HepG2 (cell line): ENCODE measurements around the gene CD99L2. TPM values are rescaled to one million over a fixed set of nuclear protein-coding genes. Genes with fewer than 3 reads are reported as not detected.

Source experiments
- ATAC-seq: fragments of 200-7000 bp; cut with Tn5 transposase; 3 replicates; pipeline ENCODE4 v1.9.1; 2020; ENCODE audit warnings: mild to moderate bottlenecking, moderate library complexity
- BruUV-seq: library from RNA; stranded (reverse); fragments of 400-500 nt; replicated peaks from 2 replicates; lab custom pipeline; 2021; lab: Mats Ljungman, UMichigan
- CTCF ChIA-PET: fragments of 300-600 bp; formaldehyde crosslinking; extraction: SDS; loops from one replicate; lab custom pipeline; 2021; ENCODE audit warnings: low total read pairs, inconsistent platforms, low intra/inter-chr PET ratio; lab: Yijun Ruan, JAX
- POLR2A ChIA-PET: fragments of 350-600 bp; sonication (Branson Sonifier 250); formaldehyde crosslinking; loops from one replicate; lab custom pipeline; 2020; ENCODE audit warnings: antibody characterized with exemption, inconsistent platforms; lab: Yijun Ruan, JAX
- DNase-seq: peaks from one replicate; pipeline ENCODE4 v3.0.0-alpha.2; 2015; ENCODE audit warnings: low spot score
- FAIRE-seq: peaks from 3 replicates; lab custom pipeline; 2011; peaks lifted over from hg19 to GRCh38; lab: Jason Lieb, UNC
- H2AFZ ChIP-seq: one replicate; pipeline ENCODE4 v1.6.1; 2011; ENCODE audit warnings: low read length, inconsistent platforms
- H3K27ac ChIP-seq: fragments of 300-600 bp; 3 replicates; pipeline ENCODE4 v1.8.0; 2011; ENCODE audit warnings: mixed run types, mild to moderate bottlenecking, mixed read lengths, low read length, inconsistent platforms; ENCODE audit not compliant: insufficient read depth; ENCODE audit errors: extremely low read length
- H3K27me3 ChIP-seq, 2 experiments: fragments of 200-600 bp in 1 of 2; 2 replicates in 1 of 2; 3 replicates in 1 of 2; pipeline versions ENCODE4 v1.6.0 to v1.8.0; 2011; ENCODE audit warnings: low read length in 2 of 2, mild to moderate bottlenecking in 2 of 2, moderate library complexity in 2 of 2, inconsistent platforms in 1 of 2; ENCODE audit not compliant: insufficient read depth in 2 of 2, control insufficient read depth in 1 of 2
- H3K36me3 ChIP-seq, 2 experiments: fragments of 200-600 bp in 1 of 2; replicated peaks in 1 of 2; 2 replicates in 1 of 2; 3 replicates in 1 of 2; pipeline versions ENCODE4 v1.5.1 to v1.8.0; 2011; ENCODE audit warnings: low read length in 2 of 2, inconsistent platforms in 1 of 2; ENCODE audit not compliant: insufficient read depth in 2 of 2, control insufficient read depth in 1 of 2
- H3K4me1 ChIP-seq: 2 replicates; pipeline ENCODE4 v1.5.1; 2012; ENCODE audit warnings: low read length, inconsistent platforms; ENCODE audit not compliant: insufficient read depth
- H3K4me2 ChIP-seq: 2 replicates; pipeline ENCODE4 v1.6.0; 2011; ENCODE audit warnings: low read depth, low read length, inconsistent platforms
- H3K4me3 ChIP-seq, 3 experiments: fragments of 200-600 bp in 1 of 3; sonication (generic), shearing (Covaris generic) in 1 of 3; replicated peaks in 1 of 3; 2 replicates each; pipeline ENCODE4 v1.5.1; 2011 to 2016; ENCODE audit warnings: low read length in 3 of 3, inconsistent platforms in 2 of 3, low read depth in 2 of 3, mild to moderate bottlenecking in 2 of 3, control low read depth in 1 of 3, mixed read lengths in 1 of 3; ENCODE audit not compliant: insufficient read depth in 1 of 3
- H3K79me2 ChIP-seq: one replicate; pipeline ENCODE4 v1.6.1; 2011; ENCODE audit warnings: low read length, inconsistent platforms; ENCODE audit not compliant: insufficient read depth
- H3K9ac ChIP-seq: 2 replicates; pipeline ENCODE4 v1.6.0; 2011; ENCODE audit warnings: mild to moderate bottlenecking, low read depth, low read length, inconsistent platforms; ENCODE audit not compliant: insufficient read depth
- H3K9me3 ChIP-seq: 2 replicates; pipeline ENCODE4 v1.5.1; 2012; ENCODE audit warnings: mild to moderate bottlenecking, low read length
- H4K20me1 ChIP-seq: 2 replicates; pipeline ENCODE4 v1.6.0; 2011; ENCODE audit warnings: inconsistent platforms, mild to moderate bottlenecking, low read length, moderate library complexity; ENCODE audit not compliant: insufficient read depth
- ELF1 ChIP-seq: sonication (generic); formaldehyde crosslinking; IDR thresholded peaks from 2 replicates; pipeline ENCODE4 v1.4.0; 2020; ENCODE audit warnings: missing genetic modification reagents
- SMAD3 ChIP-seq: sonication (generic); formaldehyde crosslinking; IDR thresholded peaks from 2 replicates; pipeline ENCODE4 v1.4.0; 2020; ENCODE audit warnings: missing genetic modification reagents
- ZIK1 ChIP-seq: sonication (generic); formaldehyde crosslinking; IDR thresholded peaks from 2 replicates; pipeline ENCODE4 v1.5.0; 2020; ENCODE audit warnings: mild to moderate bottlenecking, low read depth, missing genetic modification reagents, borderline replicate concordance
- ZNF326 ChIP-seq: sonication (generic); formaldehyde crosslinking; IDR thresholded peaks from 2 replicates; pipeline ENCODE4 v1.4.0; 2020; ENCODE audit warnings: missing genetic modification reagents, borderline replicate concordance
- ZNF44 ChIP-seq: sonication (generic); formaldehyde crosslinking; IDR thresholded peaks from 2 replicates; pipeline ENCODE4 v1.5.1; 2020; ENCODE audit warnings: mild to moderate bottlenecking, missing genetic modification reagents
- ZNF616 ChIP-seq: sonication (generic); formaldehyde crosslinking; IDR thresholded peaks from 2 replicates; pipeline ENCODE4 v1.5.0; 2020; ENCODE audit warnings: low read depth, mild to moderate bottlenecking, missing genetic modification reagents
- WGBS: methylation state at CpG from one replicate; pipeline ENCODE4 v1.1.6; 2017; ENCODE audit warnings: low lambda C conversion rate; 5-methylcytosine and 5-hydroxymethylcytosine counted together
- in situ Hi-C: cut with HindIII; loops from 2 replicates; pipeline ENCODE4 v1.10.0; 2017; ENCODE audit warnings: low pct_unique_long_range_greater_than_20kb; ENCODE audit not compliant: extremely low pct_ligation_motif_present
- intact Hi-C: fragments of 100-400 bp; cut with micrococcal nuclease; formaldehyde crosslinking; loops from one replicate; pipeline ENCODE4 v1.10.0; 2022; ENCODE audit not compliant: unreplicated experiment
- polyA plus RNA-seq, 8 experiments: library from polyadenylated mRNA; depleted of rRNA in 3 of 8; stranded (reverse) in 7 of 8; unstranded in 1 of 8; fragments of >200 nt; fragmentation: Illumina TruSeq in 4 of 8; extraction: Trizol in 4 of 8; gene quantifications; 2 replicates each; pipeline versions ENCODE4 v1.2.1 to v1.2.3, GENCODE V29; 2011 to 2016; ENCODE audit warnings: low read depth in 4 of 8, missing spikeins in 1 of 8, mixed read lengths in 1 of 8; ENCODE audit not compliant: insufficient read depth in 1 of 8
- total RNA-seq, 5 experiments: library from RNA; depleted of rRNA; stranded (reverse); fragments of >200 nt; fragmentation: Illumina TruSeq; extraction: Trizol; gene quantifications; 2 replicates each; pipeline ENCODE4 v1.2.3, GENCODE V29; 2016; ENCODE audit warnings: low read depth in 1 of 5
- TF ChIP-seq, protein P1 (sequence below): sonication (generic); formaldehyde crosslinking; IDR thresholded peaks from 2 replicates; pipeline ENCODE4 v1.8.1; 2023; ENCODE audit warnings: mild to moderate bottlenecking, missing genetic modification reagents
- TF ChIP-seq, protein P2 (sequence below): IDR thresholded peaks from 2 replicates; pipeline ENCODE4 v1.6.1; 2016; ENCODE audit warnings: missing compliant biosample characterization, missing genetic modification reagents, borderline replicate concordance
- TF ChIP-seq, protein P3 (sequence below): sonication (generic); formaldehyde crosslinking; IDR thresholded peaks from 2 replicates; pipeline ENCODE4 v1.8.1; 2023; ENCODE audit warnings: mild to moderate bottlenecking, missing genetic modification reagents, borderline replicate concordance
- TF ChIP-seq, protein P4 (sequence below): sonication (generic); formaldehyde crosslinking; IDR thresholded peaks from 2 replicates; pipeline ENCODE4 v1.5.0; 2020; ENCODE audit warnings: missing genetic modification reagents

Gene CD99L2
- total and polyA plus RNA-seq, 2 of the 13 experiments (the other 11 are each of a cell fraction or from before 2014, with no cell fraction given): 6.9 to 7.6 TPM

DNA sequence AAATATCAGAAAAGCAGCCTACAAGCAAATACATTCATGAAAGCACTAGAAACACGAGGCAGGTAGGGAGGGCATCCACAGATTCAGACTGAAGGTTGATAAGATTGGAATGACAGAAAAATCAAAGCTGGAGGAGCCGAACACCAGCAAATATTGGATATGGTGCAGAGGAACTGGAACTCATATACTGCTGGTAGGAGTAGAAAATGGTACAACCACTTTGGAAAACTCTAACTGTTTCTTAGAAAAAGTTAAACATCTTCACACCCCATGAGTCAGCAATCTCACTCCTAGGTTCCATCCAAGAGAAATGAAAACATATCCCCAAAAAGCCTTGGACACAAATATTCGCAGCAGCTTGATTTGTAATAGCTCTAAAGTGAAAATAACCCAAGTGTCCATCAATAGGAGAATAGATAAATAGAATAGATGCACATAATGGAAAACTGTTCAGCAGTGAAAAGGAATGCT is 27.1 kb downstream of the CD99L2 start:
- H3K4me1 ChIP-seq: no peaks in the 10 kb centered on the region
- no peak for FAIRE-seq
- no peak overlapping the region for H3K4me3 ChIP-seq
- H2AFZ ChIP-seq: no peak overlapping the region
- 62% methylated on average over 3 of the region's 3 CpGs for WGBS
- no peak for ATAC-seq
- no peaks in the 10 kb centered on the region for H3K9me3 ChIP-seq
- H3K27ac ChIP-seq: no peak overlapping the region
- H3K36me3 ChIP-seq: no peaks in the 10 kb centered on the region
- H3K79me2 ChIP-seq: no peaks in the 10 kb centered on the region
- no peak overlapping the region for H3K9ac ChIP-seq
- H3K27me3 ChIP-seq: no peaks in the 10 kb centered on the region
- CTCF ChIA-PET: no interaction called here
- in situ Hi-C loops: no loop called here
- intact Hi-C loops: no loop called here
- no peaks in the 10 kb centered on the region for H4K20me1 ChIP-seq
- POLR2A ChIA-PET: no interaction called here
- no peak for DNase-seq
- TF ChIP-seq SMAD3 (CRISPR knock-in tag) (no peak), ZNF44 (CRISPR knock-in tag) (no peak), ZIK1 (CRISPR knock-in tag) (no peak), ZNF326 (CRISPR knock-in tag) (no peak), ELF1 (CRISPR knock-in tag) (no peak), ZNF616 (no peak)
- TF ChIP-seq, protein P1, sequence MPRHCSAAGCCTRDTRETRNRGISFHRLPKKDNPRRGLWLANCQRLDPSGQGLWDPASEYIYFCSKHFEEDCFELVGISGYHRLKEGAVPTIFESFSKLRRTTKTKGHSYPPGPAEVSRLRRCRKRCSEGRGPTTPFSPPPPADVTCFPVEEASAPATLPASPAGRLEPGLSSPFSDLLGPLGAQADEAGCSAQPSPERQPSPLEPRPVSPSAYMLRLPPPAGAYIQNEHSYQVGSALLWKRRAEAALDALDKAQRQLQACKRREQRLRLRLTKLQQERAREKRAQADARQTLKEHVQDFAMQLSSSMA: no peak
- TF ChIP-seq, protein P2, sequence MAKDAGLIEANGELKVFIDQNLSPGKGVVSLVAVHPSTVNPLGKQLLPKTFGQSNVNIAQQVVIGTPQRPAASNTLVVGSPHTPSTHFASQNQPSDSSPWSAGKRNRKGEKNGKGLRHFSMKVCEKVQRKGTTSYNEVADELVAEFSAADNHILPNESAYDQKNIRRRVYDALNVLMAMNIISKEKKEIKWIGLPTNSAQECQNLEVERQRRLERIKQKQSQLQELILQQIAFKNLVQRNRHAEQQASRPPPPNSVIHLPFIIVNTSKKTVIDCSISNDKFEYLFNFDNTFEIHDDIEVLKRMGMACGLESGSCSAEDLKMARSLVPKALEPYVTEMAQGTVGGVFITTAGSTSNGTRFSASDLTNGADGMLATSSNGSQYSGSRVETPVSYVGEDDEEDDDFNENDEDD (CRISPR knock-in tag): no peak
- TF ChIP-seq, protein P3, sequence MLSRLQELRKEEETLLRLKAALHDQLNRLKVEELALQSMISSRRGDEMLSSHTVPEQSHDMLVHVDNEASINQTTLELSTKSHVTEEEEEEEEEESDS (CRISPR knock-in tag): no peak
- TF ChIP-seq, protein P4, sequence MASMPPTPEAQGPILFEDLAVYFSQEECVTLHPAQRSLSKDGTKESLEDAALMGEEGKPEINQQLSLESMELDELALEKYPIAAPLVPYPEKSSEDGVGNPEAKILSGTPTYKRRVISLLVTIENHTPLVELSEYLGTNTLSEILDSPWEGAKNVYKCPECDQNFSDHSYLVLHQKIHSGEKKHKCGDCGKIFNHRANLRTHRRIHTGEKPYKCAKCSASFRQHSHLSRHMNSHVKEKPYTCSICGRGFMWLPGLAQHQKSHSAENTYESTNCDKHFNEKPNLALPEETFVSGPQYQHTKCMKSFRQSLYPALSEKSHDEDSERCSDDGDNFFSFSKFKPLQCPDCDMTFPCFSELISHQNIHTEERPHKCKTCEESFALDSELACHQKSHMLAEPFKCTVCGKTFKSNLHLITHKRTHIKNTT: no peak
- no peak overlapping the region for H3K4me2 ChIP-seq
- BruUV-seq: no TSS peak
